ENCODE measurements around the gene NUPR2. TPM values are rescaled to one million over a fixed set of nuclear protein-coding genes. Genes with fewer than 3 reads are reported as not detected.
"Not testable (repeated sequence)": the region's sequence is repeated elsewhere in the genome, so short reads cannot be mapped to it uniquely, and the experiment has no call there.

NUPR2 gene
- total and polyA plus RNA-seq, 3 donors from 2014 or later: 171 to 785 (median 227) TPM

- intact Hi-C loops (cut with DNase I; ENCODE audit: low total_unique reads): no loop called here
- DNase-seq: no peak
- WGBS, 2 donors: 60 to 76% methylated on average over 3 to 6 of the region's 6 CpGs
- no peak for TF ChIP-seq CTCF (IDR thresholded peaks at IDR 0.05)
- no peak for TF ChIP-seq POLR2A (IDR thresholded peaks at IDR 0.05)
- no peaks in the 10 kb centered on the region for H3K36me3 ChIP-seq (ENCODE audit: low read depth, missing control alignments)
- no peak overlapping the region for H3K27ac ChIP-seq
- H3K9me3 ChIP-seq: no peaks in the 10 kb centered on the region
- no peak overlapping the region for H3K4me3 ChIP-seq
- no peaks in the 10 kb centered on the region for H3K4me1 ChIP-seq
- H3K27me3 ChIP-seq: no peaks in the 10 kb centered on the region
Measured at GRCh38 chr7:56124981-56125380, 8.8 kb upstream of the NUPR2 start.

GRCh38 chr7:56121440-56121839 lies 5.2 kb upstream of the NUPR2 start:
- 82 to 84% methylated on average over 6 of the region's 6 CpGs for WGBS, 2 donors
- no peaks in the 10 kb centered on the region for H3K9me3 ChIP-seq
- no peaks in the 10 kb centered on the region for H3K27me3 ChIP-seq
- H3K4me1 ChIP-seq: no peaks in the 10 kb centered on the region
- H3K36me3 ChIP-seq (ENCODE audit: low read depth, missing control alignments): no peaks in the 10 kb centered on the region
- H3K4me3 ChIP-seq: no peak overlapping the region
- intact Hi-C loops (cut with DNase I; ENCODE audit: low total_unique reads): no loop called here
- no peak for DNase-seq
- H3K27ac ChIP-seq: no peak overlapping the region
- TF ChIP-seq CTCF (IDR thresholded peaks at IDR 0.05) (no peak), POLR2A (IDR thresholded peaks at IDR 0.05) (no peak)

- intact Hi-C loops (cut with DNase I; ENCODE audit: low total_unique reads): not testable (repeated sequence)
- WGBS, 2 donors: 90 to 91% methylated on average over 3 of the region's 3 CpGs
Measured at GRCh38 chr7:56112244-56112643, 4.0 kb downstream of the NUPR2 start.

GRCh38 chr7:56110611-56111010 lies 5.6 kb downstream of the NUPR2 start:
- intact Hi-C loops (cut with DNase I; ENCODE audit: low total_unique reads): no loop called here
- Histone ChIP-seq H3K4me3 (no peak overlapping the region), H3K27me3 (no peaks in the 10 kb centered on the region), H3K36me3 (ENCODE audit: low read depth, missing control alignments) (no peaks in the 10 kb centered on the region), H3K9me3 (no peaks in the 10 kb centered on the region), H3K4me1 (no peaks in the 10 kb centered on the region), H3K27ac (no peak overlapping the region)
- WGBS, 2 donors: 80 to 89% methylated on average over 1 of the region's 1 CpG
- no peak for DNase-seq
- no peak for TF ChIP-seq CTCF (IDR thresholded peaks at IDR 0.05)
- no peak for TF ChIP-seq POLR2A (IDR thresholded peaks at IDR 0.05)

More at GRCh38 chr7:56112244-56112643, 4.0 kb downstream of the NUPR2 start:
- H3K4me3 ChIP-seq; DNase-seq; H3K36me3 ChIP-seq (ENCODE audit: low read depth, missing control alignments); H3K27ac ChIP-seq; H3K9me3 ChIP-seq; H3K27me3 ChIP-seq; H3K4me1 ChIP-seq: not testable (repeated sequence)

- 76 to 94% methylated on average over 1 of the region's 1 CpG for WGBS, 2 donors
- no peak for DNase-seq
- TF ChIP-seq POLR2A (IDR thresholded peaks at IDR 0.05): no peak
- TF ChIP-seq CTCF (IDR thresholded peaks at IDR 0.05): no peak
- Histone ChIP-seq H3K27me3 (no peaks in the 10 kb centered on the region), H3K4me3 (no peak overlapping the region), H3K9me3 (no peaks in the 10 kb centered on the region), H3K4me1 (peaks cover 10% of the 10 kb centered on the region), H3K27ac (no peak overlapping the region), H3K36me3 (ENCODE audit: low read depth, missing control alignments) (no peaks in the 10 kb centered on the region)
- intact Hi-C loops (cut with DNase I; ENCODE audit: low total_unique reads): no loop called here
Measured at GRCh38 chr7:56107954-56108258, 8.3 kb downstream of the NUPR2 start.

All from testis (tissue), 3 donors.